Measurements from ENCODE around the gene FIS1.
"Not testable (repeated sequence)": the region's sequence is repeated elsewhere in the genome, so short reads cannot be mapped to it uniquely, and the experiment has no call there.

The FIS1 gene

DNA sequence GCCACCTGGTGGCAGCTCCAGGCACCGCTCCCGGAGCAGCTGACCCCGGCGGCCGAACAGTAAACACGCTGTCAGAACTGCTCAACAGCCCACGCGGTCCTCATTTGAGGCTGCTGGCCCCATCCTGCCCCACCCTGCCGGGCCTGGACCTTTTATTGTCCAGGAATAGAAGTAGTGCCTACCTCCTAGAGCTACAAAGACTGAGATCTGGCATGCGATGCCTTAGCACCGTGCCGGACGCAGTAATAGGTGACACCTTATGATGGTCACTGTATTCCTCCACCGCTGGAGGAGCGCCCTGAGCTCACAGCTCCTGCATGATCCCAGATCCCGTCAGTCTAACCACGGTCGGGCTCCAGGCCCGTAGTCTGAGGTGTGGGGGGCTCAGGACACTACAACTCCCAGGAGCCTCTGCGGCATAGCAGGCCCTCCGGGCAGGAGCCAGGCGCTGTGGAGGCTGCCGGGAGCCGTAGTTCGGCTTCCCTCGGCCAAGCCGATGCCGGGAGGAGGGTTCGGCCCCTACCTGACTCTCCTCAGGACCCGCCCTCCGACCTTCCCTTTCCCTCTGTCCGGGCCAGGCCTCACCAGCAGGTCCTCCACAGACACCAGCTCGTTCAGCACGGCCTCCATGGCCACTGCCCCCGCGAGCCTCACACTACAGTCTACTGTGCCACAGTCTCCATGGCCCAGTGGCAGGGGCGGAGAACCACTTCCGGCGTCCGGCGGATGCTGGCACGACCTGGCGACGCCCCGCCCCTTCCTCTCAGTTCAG is at the start of gene FIS1:
Gene FIS1, minus strand, starts transcription at position 707 of the 772 bp plus-strand sequence. Its CDS starts 77 bp downstream, at position 630.
- FAIRE-seq, result no peak

DNA sequence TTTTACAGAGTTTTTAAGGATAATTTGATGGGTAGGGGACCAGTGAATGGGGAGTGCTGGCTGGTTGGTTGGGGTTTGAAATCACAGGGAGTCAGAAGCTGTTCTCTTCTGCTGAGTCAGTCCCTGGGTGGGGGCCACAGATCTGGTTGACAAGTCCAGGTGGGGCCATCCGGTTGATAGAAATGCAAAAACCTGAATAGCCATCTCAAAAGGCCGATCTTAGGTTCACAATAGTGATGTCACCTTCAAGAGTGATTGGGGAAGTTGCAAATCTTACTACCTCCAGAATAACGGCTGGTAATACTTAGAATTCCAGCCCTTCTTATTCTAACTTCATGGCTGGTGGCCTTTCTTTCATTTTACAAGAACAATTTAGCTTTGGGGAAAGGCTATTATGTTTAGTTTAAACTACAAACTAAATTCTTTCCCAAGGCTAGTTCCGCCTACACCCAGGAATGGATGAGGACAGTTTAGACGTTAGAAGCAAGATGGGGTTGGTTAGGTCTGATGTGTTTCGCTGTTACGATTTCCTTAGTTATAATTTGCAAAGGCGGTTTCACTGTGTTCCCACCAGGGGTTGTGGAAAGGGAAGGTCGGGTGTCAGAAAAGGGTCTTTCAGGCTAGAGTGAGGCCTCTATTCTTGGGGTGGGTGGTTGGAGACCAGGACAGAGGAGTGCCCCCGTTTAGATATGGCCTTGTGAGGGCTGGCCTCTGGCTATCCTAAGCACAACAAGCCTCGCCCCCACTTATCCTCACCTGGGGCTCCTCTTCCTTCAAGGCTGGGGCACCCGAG is 49.4 kb upstream of the FIS1 start:
- FAIRE-seq, result no peak

- not testable (repeated sequence) for FAIRE-seq
These were observed 48.5 kb upstream of the FIS1 start for GRCh38 chr7:101293069-101294021.

- FAIRE-seq, result not testable (repeated sequence)
These were observed 47.7 kb upstream of the FIS1 start for GRCh38 chr7:101292566-101292965.

DNA sequence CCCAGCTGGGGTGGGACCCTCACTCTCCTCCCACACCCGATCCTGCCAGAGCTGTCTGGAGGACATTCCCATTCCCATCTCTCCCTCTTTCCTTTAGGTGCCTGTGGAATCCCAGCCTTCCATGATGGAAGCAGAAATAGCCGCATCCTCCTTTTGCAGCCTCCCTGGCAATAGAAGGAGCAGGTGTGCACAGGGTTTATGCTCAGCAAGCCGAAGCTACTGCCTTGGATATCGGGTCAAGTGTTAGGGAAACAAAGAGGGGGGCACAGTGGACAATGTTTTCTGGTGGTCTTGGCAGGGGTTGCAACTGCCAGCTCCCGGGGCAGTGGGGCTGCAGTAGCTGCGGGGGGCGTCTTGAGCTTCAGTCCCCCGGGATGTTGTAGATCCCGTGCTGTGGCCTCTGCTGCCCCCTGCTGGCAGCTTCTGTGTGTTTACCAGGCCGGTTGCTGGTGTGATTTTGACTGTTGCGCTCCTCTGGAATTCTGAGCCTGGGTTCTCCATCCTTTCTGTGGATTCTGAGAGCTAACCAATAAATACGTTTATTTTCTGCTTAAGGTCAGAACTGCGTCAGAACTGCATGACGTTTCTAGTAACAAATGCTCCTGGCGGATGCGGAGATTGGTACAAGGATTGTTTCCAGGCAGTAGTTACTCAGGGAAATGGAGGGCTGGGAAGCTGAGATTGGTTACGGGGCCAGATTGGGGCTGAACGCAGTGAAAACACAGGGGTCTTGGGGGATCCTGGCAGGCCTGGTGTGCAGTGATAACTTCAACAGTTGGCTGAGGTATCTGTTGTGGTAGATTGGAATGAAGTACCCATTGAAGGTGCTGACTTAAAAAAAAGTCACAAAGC is 45.5 kb upstream of the FIS1 start:
- not testable (repeated sequence) for FAIRE-seq

GRCh38 chr7:101289687-101290086 is 44.8 kb upstream of the FIS1 start:
- FAIRE-seq, result not testable (repeated sequence)

DNA sequence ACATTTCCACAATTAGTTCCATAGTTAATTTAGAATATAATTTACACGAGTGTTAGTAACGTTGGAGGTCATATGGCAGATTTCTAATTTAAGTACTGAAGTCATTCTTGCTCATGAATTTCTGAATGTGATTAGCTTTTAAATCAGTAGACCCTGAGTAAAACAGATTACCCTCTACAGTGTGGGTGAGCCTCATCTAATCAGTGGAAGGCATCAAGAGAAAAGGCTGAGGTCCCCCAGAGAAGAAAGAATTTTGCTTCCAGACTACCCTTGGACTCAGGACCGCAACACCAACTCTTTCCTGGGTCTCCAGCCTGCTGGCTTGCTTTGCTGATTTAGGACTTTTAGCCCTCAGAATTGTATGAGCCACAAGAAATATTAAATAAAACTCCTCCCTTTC is 43.6 kb upstream of the FIS1 start:
- FAIRE-seq, result no peak

- FAIRE-seq, result no peak
These were observed 42.2 kb upstream of the FIS1 start for GRCh38 chr7:101287032-101287431.

DNA sequence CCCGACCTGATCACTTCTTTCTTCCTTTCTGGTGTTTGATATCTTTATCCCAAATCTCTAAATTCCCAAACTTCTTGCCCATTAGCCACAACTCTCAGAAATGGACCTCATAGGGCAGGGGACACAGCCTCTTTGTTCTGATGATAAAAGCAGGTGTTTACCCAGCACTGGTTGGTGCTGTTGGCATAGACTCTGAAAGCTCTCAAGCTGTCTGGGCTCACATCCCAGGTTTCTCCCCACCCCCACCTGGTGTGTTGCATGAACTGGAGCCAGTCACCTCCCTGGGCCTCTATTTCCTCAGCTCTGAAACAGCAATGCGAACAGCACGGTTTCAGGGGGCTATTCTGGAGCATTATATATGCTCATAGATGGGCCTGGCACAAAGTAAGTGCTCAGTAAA is 41.0 kb upstream of the FIS1 start:
- FAIRE-seq, result not testable (repeated sequence)

- FAIRE-seq, result no peak
These were observed 40.3 kb upstream of the FIS1 start for GRCh38 chr7:101285171-101285570.

- FAIRE-seq, result not testable (repeated sequence)
These were observed 36.0 kb upstream of the FIS1 start for GRCh38 chr7:101280912-101281311.

DNA sequence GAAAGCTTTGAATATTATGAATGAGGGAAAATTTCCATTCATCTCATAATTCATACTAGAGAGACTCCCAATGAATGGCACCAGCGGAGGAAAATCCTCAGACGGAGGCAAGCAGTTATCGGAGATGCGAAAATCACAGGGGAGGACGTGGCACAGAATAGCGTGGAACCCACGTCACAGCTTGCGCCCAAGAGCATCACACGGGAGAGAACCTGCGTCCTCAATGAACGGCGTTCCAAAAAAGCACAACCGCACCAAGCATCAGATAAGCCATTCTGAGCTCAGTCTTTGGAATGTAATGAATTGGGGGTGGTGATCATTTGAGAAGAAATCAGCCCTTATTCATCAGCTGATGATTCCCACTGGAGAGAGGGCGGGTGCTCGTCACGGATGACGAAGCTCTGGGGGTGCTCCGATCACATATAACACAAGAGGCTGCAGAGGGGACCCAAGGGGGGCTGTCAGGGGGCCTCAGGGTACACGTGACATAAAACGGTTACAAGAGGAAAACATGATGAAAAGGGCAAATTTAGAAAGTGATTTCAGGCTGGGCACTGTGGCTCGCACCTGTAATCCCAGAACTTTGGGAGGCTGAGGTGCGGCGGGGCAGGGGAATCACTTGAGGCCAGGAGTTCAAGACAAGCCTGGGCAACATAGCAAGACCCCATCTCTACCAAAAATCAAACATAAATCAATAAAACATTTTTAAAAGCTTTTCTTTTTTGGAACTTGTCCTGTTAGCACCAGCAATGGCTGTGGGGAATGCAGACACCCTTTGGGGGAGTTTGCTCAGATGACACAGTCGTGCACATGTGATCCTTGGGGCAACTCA is 33.8 kb upstream of the FIS1 start:
- no peak for FAIRE-seq

- no peak for FAIRE-seq
These were observed 32.3 kb upstream of the FIS1 start for GRCh38 chr7:101277155-101277554.

- no peak for FAIRE-seq
These were observed 28.3 kb upstream of the FIS1 start for GRCh38 chr7:101273206-101273605.

GRCh38 chr7:101271021-101271420 is 26.1 kb upstream of the FIS1 start:
- no peak for FAIRE-seq

- FAIRE-seq, result no peak
These were observed 24.8 kb upstream of the FIS1 start for GRCh38 chr7:101269664-101270063.

DNA sequence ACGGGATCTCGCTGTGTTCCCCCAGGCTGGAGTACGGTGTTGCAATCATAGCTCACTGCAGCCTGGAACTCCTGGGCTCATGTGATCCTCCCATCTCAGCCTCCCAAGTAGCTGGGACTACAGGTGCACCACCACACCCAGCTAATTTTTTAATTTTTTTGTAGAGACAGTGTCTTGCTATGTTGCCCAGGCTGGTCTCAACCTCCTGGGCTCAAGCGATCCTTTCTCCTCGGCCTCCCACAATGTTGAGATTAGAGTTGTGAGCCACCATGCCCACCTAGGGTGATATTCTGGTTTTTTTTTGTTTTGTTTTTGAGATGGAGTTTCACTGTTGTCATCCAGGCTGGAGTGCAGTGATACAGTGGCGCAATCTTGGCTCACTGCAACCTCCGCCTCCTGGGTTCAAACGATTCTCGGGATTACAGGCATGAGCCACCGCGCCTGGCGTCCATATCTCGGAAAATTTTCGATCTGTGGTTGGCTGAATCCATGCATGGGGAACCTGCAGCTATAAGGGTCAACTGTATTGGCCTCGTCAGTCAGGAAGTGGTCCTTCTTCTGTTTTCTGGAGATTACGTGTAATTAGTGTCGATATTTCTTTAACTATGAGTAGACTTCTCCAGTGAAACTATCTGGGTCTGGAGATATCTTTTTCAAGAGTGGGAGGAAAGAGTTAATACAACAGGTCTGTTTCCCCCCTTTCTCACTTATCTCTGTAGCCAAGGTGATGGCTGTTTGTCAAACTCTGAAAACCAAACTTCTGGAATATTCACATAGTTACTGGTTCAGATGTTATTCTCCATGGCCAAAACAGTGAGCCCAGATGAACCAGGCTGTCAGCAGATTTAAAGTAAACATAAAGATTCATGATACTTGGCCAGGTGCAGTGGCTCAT is 21.0 kb upstream of the FIS1 start:
- no peak for FAIRE-seq

- not testable (repeated sequence) for FAIRE-seq
These were observed 19.3 kb upstream of the FIS1 start for GRCh38 chr7:101264102-101264706.

GRCh38 chr7:101258243-101258731 is 13.4 kb upstream of the FIS1 start:
- FAIRE-seq, result no peak

Measured in colon (tissue), 2 donors.